Stimulated activated naive CD4-positive, alpha-beta T cell (primary cell): Measurements from ENCODE around the gene TUBA4A.

Experiments used
- DNase-seq, 6 experiments: peaks; one replicate each; lab custom pipeline; 2025; lab: John Stamatoyannopoulos, UW

TUBA4A gene

GRCh38 chr2:219234331-219234730 is 19.4 kb downstream of the TUBA4A start:
- no peak for DNase-seq

DNA sequence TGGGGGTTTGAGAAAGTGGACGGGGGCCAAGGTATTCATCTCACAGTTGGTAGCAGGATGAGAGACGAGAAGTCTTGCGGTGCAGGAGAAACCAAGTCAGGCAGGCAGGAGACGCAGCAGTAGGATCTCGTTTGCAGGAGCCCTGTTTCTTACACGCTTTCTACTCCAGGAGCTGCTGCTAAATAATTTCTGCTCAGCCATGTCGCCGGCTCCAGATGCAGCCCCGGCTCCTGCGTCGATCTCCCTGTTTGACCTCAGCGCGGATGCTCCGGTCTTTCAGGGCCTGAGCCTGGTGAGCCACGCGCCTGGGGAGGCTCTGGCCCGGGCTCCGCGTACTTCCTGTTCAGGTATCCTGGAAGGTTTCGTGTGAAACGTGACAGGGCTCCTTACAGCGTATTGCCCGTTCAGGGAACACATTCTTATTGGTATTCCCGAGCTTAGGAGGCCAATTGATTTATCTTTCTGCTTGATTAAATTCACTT is 23.6 kb downstream of the TUBA4A start:
- DNase-seq, result peak in 3 of 6 experiments; percentile 37 to 60 (median 53)

DNA sequence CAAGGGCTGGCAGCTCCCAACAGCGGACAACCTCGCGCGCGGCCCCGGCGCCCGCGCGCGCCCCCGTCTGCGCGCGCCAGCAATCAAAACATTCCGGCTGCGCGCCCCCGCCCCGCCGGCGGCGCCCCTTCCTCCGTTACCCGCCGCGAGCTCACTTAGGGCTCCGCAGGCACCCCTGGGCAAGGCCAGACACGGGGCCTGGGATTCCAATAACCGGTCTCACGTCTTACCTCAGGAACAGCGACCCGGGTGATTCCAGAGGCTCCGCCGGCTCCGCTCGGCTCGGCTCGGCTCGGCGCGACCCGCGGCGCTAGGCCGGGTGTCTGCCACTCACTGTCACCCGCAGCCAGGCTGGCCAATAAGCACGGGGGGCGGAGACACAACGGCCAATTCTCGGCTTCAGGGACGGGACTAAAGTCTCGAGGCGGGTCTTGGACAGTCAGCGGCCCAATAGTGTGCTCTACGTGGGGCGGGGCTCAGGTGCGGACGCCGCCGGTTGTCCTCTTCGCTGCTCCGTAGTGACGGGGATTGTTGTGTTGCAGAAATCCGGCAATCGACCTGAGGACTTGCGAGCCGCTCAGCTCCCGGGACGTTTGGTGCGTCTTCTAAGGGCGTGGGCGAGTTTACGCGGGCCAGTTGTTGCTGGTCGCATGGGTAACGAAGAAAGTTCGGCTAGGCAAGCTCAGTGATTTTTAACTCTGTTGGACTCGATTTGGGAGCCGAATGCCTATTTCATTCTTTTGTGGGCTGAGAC is 24.2 kb downstream of the TUBA4A start, which contains the start of the genes ANKZF1 and ATG9A:
TSS of gene ANKZF1 (plus strand) at position 502 of the 754 bp plus-strand sequence. CDS start 452 bp downstream, outside the sequence.
TSS of gene ATG9A (minus strand) at position 332 of the 754 bp plus-strand sequence. CDS start 1,612 bp downstream, outside the sequence.
- peak; percentile 92 to 99 (median 97) for DNase-seq

- DNase-seq, result peak in 1 of 6 experiments; percentile 46
Measured at GRCh38 chr2:219228911-219229304, 24.8 kb downstream of the TUBA4A start.

DNA sequence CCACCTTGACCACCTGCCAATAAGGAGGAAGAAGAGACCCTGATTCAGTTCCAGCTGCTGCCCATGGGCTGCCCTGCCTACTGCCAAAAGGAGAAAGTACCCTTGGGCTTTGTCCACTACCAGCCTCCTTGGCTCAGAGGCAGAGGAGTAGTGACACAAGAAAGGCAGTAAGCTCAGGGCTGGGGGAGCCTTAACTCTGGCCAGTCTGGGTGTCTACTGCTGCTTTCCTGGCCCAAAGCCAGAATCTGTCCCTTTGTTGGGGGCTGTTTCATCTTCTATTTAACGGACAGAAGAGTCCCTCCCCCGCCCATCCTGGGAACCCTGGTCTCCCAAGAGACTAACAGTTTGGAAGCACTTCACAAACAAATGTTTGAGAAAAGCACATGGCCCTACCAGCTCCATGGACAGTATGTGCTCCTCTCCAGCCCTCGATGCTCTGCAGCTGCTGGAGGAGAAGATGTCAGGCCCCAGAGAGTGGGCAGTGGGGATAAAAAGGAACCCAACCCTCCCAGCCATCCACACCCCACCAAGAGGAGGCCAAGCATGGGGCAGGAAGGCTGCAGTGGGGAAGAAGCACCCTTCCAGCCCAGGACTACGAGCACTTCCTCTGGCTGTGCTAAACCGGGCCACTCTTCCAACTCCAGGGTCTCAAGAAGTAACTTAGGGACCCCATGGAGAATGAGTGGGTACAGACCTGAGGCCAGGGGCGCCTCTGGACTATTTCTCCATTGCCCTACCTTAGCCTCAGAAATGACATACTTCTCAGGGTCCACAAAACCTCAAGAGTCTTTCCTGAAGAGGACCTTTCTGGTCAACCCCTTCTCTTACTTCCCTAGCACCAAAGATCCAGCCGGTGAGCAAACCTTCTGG is 25.4 kb downstream of the TUBA4A start:
- DNase-seq, result peak in 1 of 6 experiments; percentile 7

- DNase-seq, result no peak
Measured at GRCh38 chr2:219225350-219225749, 28.4 kb downstream of the TUBA4A start.

DNA sequence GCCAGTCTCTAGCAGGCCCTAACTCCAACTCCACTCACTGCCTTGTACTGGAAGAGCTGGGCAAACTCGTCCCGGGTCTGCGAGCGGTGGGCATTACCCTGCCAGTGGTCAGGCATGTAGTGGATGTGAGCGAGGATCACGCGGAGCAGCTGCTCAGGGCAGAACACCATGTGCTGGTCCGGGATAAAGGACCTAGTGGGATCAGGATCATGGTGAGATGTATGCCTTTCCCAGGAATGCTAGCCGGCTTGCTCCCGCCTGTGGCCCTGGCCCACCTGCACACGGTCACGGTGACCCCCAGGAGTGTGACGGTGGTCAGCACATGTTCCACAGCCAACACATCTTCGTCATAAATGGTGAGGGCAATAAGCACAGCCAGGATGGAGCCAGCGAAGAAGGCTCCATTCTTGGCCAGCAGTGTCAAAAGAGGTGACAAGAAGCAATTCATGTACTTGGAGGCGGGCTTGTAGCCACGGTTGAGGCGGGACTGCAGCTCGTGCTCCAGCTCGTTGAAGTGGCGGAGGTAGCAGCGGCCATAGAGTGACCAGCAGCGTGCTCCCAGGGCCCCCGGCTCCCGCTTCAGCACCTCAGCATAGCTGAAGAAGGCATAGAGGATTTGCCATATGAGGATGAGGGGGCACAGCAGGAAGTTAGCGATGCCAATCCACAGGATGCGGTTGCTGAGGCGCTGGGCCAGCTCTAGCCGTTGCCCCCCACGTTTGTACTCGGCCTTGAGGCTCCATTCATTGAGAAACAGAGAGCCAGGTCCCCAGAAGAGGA is 29.7 kb downstream of the TUBA4A start:
- no peak for DNase-seq

DNA sequence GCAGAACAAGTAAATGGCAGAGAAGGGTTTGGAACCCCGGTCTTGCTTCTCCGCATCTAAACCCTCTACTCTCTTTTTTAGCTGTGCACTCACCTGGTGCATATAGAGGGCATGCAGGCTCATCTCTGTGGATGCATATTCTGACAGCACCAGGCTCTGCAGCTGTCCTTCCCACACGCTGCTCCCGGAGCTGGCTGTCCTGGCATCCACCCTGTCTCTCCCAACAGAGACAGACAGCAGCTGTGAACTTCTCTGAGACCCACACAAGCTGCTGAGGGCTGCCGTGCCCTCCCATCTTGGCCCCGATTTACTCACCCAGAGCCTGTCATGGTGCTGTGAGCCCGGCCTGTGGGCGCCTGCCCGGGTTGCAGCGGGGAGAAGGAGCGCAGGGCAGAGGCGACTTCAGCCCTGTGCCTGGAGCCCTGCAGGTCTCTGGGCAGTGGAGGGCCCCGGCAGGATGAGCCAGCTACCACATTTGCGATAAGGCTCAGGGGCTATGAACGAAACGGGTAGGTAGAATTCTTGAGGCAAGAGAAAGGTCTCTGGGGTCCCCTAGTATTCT is 31.7 kb downstream of the TUBA4A start:
- DNase-seq, result no peak

GRCh38 chr2:219220652-219221402 is 32.9 kb downstream of the TUBA4A start:
- DNase-seq, result no peak

- no peak for DNase-seq
Measured at GRCh38 chr2:219219784-219220532, 33.8 kb downstream of the TUBA4A start.

- DNase-seq, result peak; percentile 75 to 91 (median 83)
Measured at GRCh38 chr2:219218732-219219701, 34.7 kb downstream of the TUBA4A start, which contains the start of gene ABCB6. Gene ABCB6, minus strand, starts transcription at chr2:219218958. Its CDS starts 285 bp downstream, at chr2:219218673.

GRCh38 chr2:219218217-219218731 is 35.4 kb downstream of the TUBA4A start:
- DNase-seq, result peak in 1 of 6 experiments; percentile 48

DNA sequence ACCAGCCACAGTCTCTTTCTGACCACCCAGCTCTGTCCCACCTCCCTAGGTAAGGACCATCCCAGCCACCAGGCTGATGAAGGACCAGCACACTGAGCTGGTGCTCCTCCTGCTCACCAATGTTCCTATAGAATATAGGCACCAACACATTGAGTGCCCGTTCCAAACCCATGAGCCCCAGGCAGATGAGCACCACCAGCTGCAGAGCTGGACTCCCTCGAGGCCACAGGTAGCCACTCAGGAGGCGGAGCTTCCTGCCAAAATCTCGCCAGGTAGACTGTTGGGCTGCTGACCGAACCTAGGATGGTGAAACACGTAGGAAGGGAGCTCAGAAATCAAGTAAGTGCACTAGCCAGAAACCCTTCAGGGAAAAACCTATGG is 37.2 kb downstream of the TUBA4A start:
- DNase-seq, result no peak

DNA sequence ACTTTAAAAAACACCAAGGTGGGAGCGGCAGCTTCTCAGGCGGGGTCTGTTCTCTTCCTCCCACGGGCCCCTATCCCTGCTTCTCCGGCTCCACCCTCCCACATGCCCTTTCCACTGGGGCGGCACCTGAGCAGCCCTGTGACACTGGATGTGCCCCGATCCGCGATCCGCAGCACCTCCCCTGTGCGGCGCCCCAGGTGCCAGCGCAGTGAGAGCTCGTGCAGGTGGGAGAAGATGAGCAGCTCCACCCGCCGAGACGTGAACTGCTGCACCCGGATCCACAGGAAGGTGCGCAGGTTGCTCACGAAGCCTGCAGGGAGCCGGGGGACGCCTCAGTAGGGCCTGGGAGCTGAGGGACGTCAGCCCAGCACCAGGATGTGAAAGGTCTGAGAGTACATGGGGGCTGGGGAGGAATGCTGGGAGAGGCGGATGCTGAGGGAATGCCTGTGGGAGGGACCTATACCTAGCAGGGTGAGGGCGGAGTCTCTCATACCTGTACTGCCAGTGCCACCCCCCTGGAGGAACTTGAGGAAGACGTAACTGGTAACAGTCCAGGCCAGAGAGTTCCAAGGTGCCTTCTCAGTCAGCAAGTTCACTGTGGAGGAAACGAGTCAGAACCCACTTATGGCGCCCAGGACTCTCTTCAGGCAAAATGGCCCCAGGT is 37.7 kb downstream of the TUBA4A start:
- no peak for DNase-seq

DNA sequence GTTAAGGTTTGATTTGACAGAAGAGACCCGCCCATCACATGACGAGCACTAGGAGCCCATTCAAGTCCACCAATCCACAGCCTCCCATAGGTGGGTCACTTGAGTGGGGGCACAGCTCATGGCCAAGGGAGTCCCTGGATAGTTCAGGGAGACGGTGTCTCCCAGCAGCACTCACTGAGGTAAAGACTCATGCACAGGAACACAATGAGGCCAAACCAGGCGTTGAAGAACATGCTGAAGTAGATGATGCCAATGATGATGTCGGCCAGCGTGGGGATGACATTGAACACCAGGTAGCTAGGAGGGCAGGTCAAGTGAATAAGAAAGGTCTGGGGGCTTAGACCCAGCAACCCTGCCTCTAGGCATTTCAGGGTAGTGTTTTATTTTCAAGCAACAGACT is 38.9 kb downstream of the TUBA4A start:
- no peak for DNase-seq

- DNase-seq, result no peak
Measured at GRCh38 chr2:219214141-219214540, 39.6 kb downstream of the TUBA4A start.

GRCh38 chr2:219213486-219214071 is 40.1 kb downstream of the TUBA4A start:
- no peak for DNase-seq
